GF-D8 (cell line): ENCODE results near the gene TJP3.
A peak's percentile ranks its signal among the peaks of the same experiment; 100 is the strongest.
"Not testable (repeated sequence)": the region's sequence is repeated elsewhere in the genome, so short reads cannot be mapped to it uniquely, and the experiment has no call there.

Experiments
- DNase-seq: peaks from one replicate; lab custom pipeline; 2025; lab: John Stamatoyannopoulos, UW

Gene TJP3

GRCh38 chr19:3740431-3740830 is 32.2 kb downstream of the TJP3 start:
- no peak for DNase-seq

- DNase-seq, result no peak
Observed at GRCh38 chr19:3743486-3743885, 35.3 kb downstream of the TJP3 start.

GRCh38 chr19:3745363-3746045 is 37.3 kb downstream of the TJP3 start:
- no peak for DNase-seq

- no peak for DNase-seq
Observed at GRCh38 chr19:3746371-3747056, 38.3 kb downstream of the TJP3 start.

- DNase-seq, result no peak
Observed at GRCh38 chr19:3748965-3749364, 40.8 kb downstream of the TJP3 start.

- DNase-seq, result no peak
Observed at GRCh38 chr19:3750211-3750610, 42.0 kb downstream of the TJP3 start.

GRCh38 chr19:3751236-3751635 is 43.1 kb downstream of the TJP3 start:
- DNase-seq, result no peak

GRCh38 chr19:3752492-3752891 is 44.3 kb downstream of the TJP3 start:
- no peak for DNase-seq

- no peak for DNase-seq
Observed at GRCh38 chr19:3753631-3754410, 45.6 kb downstream of the TJP3 start.

GRCh38 chr19:3757705-3758104 is 49.5 kb downstream of the TJP3 start:
- not testable (repeated sequence) for DNase-seq

- DNase-seq, result not testable (repeated sequence)
Observed at GRCh38 chr19:3758297-3758696, 50.1 kb downstream of the TJP3 start.

- DNase-seq, result no peak
Observed at GRCh38 chr19:3759482-3760254, 51.5 kb downstream of the TJP3 start.

- no peak for DNase-seq
Observed at GRCh38 chr19:3760871-3761361, 52.7 kb downstream of the TJP3 start.

GRCh38 chr19:3761382-3762129 is 53.4 kb downstream of the TJP3 start, which contains the start of gene APBA3:
APBA3 (minus strand) TSS chr19:3761692; CDS start chr19:3760264, 1,428 bp downstream.
- peak; percentile 77 for DNase-seq

- no peak for DNase-seq
Observed at GRCh38 chr19:3762130-3762473, 53.9 kb downstream of the TJP3 start.

GRCh38 chr19:3762501-3763459 is 54.6 kb downstream of the TJP3 start, which contains the start of gene MRPL54:
MRPL54 (plus strand) TSS chr19:3762682; CDS start chr19:3762701, 19 bp downstream.
- DNase-seq, result peak; percentile 98

GRCh38 chr19:3765121-3765520 is 56.9 kb downstream of the TJP3 start:
- no peak for DNase-seq

GRCh38 chr19:3765757-3766156 is 57.6 kb downstream of the TJP3 start:
- DNase-seq, result not testable (repeated sequence)

- no peak for DNase-seq
Observed at GRCh38 chr19:3766520-3766919, 58.3 kb downstream of the TJP3 start.

GRCh38 chr19:3767050-3767449 is 58.9 kb downstream of the TJP3 start:
- no peak for DNase-seq
